Gastrocnemius medialis (tissue), 4 donors: ENCODE measurements around the gene CMIP.

Source experiments
- POLR2A ChIP-seq, 2 donors: fragments of 450-650 bp; IDR thresholded peaks; one replicate each; pipeline ENCODE4 v1.6.1; 2017; ENCODE audit warnings: antibody characterized with exemption in 2 of 2, mild to moderate bottlenecking in 2 of 2, moderate library complexity in 2 of 2
- TF ChIP-seq, protein P1 (sequence below), 5 experiments: fragments of 450-650 bp in 3 of 5; fragments of 200-600 bp in 2 of 5; sonication (generic) in 2 of 5; IDR thresholded peaks in 4 of 5; conservative IDR thresholded peaks in 1 of 5; 1 replicate in 4 of 5; 2 replicates in 1 of 5; pipeline ENCODE4 v1.5.1; 2016 to 2019; ENCODE audit warnings: antibody characterized with exemption in 5 of 5, mild to moderate bottlenecking in 3 of 5, moderate library complexity in 3 of 5

GRCh38 chr16:81616321-81617020 lies 171.9 kb downstream of the CMIP start:
- no peak for TF ChIP-seq POLR2A (IDR thresholded peaks at IDR 0.05)
- TF ChIP-seq, protein P1, sequence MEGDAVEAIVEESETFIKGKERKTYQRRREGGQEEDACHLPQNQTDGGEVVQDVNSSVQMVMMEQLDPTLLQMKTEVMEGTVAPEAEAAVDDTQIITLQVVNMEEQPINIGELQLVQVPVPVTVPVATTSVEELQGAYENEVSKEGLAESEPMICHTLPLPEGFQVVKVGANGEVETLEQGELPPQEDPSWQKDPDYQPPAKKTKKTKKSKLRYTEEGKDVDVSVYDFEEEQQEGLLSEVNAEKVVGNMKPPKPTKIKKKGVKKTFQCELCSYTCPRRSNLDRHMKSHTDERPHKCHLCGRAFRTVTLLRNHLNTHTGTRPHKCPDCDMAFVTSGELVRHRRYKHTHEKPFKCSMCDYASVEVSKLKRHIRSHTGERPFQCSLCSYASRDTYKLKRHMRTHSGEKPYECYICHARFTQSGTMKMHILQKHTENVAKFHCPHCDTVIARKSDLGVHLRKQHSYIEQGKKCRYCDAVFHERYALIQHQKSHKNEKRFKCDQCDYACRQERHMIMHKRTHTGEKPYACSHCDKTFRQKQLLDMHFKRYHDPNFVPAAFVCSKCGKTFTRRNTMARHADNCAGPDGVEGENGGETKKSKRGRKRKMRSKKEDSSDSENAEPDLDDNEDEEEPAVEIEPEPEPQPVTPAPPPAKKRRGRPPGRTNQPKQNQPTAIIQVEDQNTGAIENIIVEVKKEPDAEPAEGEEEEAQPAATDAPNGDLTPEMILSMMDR (IDR thresholded peaks at IDR 0.05 in 4 of 5, conservative IDR thresholded peaks at IDR 0.05 in 1 of 5) = no peak
